Measurements from ENCODE around the gene LYSMD1.

DNA sequence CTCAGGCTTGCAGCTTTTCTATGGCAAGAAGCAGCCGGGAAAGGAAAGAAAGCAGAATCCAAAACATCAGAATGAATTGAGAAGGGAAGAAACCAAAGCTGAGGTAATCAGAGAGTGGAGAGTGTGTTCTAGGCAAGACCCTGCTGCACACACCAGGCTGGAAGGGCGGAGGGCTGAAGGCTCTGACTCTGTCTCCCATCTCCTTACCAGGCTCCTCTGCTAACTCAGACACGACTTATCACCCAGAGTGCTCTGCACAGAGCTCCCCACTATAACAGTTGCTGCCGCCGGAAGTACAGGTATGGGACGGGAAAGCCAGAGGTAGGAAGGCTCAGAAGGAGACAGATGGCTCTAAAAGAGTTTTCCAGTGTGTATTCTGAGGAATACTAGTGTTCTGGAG, 1.4 kb upstream of the LYSMD1 start:
- TF ChIP-seq GATA2 (CRISPR knock-in tag; IDR thresholded peaks at IDR 0.05) (no peak), GABPA (IDR thresholded peaks at IDR 0.05; ENCODE audit: low read depth) (no peak), CTCF (IDR thresholded peaks at IDR 0.05) (no peak)
